GM21717 (cell line): ENCODE results near the gene RNF207.
A peak's percentile ranks its signal among the peaks of the same experiment; 100 is the strongest.

ENCODE experiments used
- ATAC-seq: cut with Tn5 transposase; IDR thresholded peaks from one replicate; pipeline ENCODE4 v1.9.1; 2021; ENCODE audit warnings: mild to moderate bottlenecking, moderate library complexity; ENCODE audit not compliant: unreplicated experiment

Gene RNF207

DNA sequence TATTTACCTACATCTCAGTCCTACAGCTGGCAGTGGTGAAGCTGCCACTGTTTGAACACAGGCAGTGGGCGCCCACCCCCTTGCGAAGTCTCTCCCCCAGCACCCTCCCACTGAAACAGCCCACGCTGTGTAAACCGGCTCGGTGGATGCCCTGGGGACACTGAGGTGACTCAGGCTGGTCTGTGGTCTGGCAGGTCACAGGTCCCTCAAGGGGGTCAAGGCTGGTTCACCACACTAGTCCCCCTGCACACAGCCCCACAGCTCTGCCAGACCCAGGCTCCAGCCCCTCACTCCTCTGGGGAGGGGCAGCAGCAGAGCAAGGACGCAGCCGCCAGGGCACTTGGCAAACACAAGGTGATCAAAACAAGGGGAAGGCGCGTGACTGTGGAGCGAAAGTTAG is 33.4 kb upstream of the RNF207 start:
- no peak for ATAC-seq

DNA sequence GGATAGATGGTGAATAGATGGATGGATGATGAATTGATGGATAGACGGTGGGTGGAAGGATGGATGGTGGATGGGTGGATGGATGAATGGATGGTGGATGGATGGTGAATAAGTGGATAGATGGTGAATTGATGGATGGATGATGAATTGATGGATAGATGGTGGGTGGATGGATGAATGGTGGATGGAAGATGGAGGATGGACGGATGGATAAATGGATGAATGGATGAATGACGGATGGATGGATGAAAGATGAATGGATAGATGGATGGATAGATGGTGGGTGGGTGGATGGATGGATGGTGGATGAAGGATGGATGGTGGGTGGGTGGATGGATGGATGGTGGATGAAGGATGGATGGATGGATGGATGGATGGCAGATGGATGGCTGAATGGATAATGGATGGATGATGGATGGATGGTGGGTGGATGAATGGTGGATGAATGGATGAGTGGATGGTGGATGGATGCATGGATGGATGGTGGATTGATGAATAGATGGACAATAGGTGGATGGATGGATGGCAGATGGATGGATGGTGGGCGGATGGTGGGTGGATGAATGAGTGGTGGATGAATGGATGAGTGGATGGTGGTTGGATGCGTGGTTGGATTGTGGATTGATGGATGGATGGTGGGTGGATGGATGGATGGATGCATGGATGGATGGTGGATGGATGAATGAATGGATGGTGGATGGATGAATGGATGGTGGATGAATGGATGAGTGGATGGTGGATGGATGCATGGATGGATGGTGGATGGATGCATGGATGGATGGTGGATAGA is 31.1 kb upstream of the RNF207 start:
- no peak for ATAC-seq

DNA sequence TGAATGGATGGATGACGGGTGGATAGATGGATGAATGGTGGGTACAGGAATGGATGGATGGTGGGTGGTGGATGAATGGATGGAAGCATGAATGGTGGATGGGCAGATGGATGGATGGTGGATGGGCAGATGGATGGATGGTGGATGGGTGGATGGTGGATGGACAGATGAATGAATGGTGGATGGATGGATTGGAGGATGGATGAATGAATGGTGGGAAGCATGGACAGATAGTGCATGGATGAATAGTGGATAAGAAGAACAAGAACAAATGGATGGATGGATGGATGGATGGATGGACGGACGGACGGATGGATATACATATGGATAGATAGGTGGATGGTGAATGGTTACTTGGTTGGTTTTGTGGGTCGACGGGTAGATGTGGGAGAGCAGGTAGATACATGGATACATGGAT is 30.5 kb upstream of the RNF207 start:
- ATAC-seq: no peak

DNA sequence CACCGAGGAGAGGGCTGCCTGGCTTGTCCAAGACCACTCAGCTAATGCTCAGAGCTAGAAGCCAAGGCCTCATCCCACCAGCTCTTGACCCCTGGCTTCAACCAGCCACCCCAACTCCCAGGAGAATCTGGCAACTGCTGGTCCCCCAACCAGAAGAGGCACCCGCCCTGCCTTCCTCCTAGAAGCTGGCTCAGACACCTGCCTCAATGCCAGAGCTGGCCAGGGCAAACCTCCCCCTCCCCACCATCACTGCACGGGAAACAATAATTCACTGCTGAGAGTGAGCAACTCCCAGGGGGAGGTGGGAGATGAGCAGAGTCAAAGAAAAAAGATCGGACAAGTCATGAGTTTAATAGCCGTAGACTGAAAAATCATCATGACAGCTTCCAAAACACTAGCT is 29.1 kb upstream of the RNF207 start:
- no peak for ATAC-seq

DNA sequence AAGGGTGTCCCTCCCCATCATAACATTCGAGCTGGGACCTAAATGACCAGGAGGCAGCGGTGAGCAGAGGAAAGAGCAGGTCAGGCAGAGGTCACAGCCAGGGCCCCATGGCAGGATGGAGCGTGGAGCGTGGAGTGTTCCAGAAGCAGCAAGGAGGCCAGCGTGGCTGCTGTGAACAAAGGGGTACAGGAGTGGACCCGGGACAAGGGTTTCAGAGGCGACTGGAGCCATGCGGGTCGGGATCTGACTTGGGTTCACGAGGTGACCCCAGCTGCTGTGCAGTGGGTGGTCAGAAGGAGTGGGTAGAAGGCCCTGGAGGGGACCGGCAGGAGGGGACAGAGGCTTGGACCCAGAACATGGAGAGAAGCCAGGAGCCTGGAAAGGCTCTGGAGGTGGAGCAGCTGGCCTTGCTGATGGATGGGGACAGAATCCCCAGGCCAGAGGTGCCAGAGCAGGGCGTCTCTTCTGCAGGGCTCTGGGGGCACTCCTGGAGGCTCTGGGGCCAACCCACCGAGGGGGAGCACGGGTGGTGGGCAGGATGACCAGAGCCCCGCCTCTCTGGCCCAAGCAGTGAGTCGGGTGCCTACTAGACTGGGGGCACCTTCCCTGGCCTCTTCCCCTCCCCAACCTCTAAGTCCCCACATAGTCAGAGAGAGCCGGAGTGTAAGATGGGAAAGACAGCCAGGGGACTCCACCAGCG is 28.1 kb upstream of the RNF207 start:
- no peak for ATAC-seq

DNA sequence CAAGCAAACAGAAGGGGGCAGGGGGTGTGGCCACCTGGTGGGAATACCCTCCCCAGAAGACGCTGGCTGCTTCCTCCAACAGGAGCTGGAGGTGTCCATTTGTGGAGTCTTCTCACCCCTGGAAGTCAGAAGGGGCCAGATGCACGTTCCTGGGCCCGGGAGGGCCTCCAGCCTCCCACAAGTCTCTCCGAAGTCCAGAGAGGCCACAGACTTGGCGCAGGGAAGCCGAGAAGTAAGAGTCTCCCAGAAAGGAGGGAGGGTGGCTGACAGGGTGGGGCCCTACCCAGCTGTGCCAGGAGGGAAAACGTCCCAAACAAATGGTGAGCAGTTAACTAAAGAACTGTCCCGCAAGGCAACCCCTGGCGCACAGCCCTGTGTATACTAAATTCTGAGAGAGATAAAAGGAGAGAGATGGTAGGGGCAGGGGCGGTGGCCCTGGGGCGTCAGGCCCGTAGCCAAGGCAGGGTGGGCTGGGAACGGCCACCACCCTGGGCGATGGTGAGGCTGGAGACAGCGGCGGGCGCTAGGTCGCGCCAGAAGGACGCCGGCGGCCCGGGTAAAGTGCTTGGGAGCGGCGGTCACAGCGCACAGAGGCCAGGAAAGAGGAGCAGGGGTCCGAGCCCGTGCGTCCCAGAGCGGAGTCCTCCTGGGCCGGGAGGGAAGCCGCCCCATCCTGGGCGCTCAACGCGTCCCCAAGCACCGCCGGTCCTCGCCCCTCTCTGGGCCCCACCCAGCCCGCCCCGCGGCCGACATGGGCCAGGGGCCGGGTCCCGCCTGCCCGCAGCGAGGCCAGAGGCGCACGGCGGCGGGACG is 27.0 kb upstream of the RNF207 start:
- ATAC-seq: no peak

DNA sequence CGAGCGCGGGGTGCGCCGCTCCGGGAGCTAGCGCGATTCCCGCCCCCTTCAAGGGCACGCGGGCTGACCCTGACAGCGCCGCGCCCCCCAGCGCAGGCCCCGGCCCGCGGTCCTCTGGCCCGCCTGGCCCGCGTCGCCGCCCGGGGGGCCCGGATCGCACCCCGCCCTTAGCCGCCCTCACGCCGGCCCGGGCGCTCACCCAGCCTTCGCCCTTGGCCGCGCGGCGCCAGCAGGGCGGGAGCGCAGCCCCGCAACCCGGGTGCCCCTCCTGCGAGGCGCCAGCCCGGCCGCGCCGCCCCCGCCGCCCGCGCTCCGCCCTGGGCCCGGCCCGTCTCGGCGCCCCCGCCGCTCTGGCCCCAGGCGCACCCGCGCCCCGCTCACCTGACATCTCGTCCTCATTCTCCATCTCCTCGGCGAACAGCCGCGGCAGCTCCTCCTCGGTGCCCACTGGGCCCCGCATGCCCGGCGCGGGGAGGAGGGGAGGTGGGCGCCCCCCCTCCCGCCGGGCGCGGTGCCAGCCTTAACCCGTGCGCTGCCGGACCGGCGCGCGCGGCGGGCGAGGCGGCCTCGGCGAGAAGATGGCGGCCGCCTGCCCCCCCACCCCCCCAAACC is 26.2 kb upstream of the RNF207 start:
- ATAC-seq: no peak

DNA sequence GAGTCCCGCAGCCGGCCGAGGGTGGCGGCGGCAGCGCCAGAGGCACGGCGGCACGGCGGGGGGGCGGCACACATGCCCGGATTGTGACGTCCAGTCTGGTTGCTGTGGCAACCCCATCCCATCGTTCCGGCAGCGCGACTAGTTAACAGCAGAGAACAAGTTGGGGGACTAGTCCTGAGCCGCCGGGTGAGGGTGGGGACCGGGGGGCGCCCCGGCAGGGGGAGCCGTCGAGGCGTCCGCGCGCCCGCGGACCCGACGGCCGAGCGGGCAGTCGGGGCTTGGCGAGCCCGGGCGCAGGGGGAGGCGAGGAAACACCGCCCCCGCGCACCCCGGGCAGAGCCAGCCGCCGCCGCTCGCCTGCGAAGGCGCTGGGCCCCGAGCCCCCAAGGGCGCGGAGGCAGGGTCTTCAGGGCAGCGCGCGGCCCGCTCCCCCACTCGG is 25.6 kb upstream of the RNF207 start, which contains the start of gene CHD5:
TSS of gene CHD5 (minus strand) at position 54 of the 439 bp plus-strand sequence. CDS start 298 bp downstream, outside the sequence.
- ATAC-seq: no peak

DNA sequence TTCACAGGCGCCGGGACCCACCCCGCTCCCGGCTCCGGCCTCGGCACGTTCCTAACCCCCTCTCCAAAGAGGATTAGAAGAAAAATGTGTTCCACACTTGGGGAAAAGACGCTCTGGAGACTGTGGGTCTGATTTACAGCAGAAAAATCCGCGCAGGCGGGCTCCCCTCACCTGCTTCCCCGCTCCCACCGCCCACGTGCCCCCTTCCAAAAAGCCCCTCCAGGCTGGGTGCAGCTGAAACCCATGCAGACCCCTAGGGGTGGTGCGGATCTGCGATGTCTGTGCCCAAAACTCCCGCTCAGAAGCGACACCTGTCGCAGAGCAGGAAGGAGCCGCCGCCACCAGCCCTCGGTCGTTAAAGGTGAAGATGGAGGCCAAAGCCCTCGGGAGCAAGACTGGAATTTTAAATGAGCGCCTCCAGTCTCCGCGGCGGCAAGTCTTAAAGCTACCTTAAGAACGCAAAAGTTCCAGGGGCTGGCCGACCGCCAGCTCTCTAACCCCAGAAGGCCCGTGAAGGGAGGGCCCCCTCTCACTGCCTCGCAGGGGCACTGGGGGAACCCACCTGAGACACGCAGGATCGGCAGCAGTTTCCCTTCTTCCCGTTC is 25.1 kb upstream of the RNF207 start:
- no peak for ATAC-seq

DNA sequence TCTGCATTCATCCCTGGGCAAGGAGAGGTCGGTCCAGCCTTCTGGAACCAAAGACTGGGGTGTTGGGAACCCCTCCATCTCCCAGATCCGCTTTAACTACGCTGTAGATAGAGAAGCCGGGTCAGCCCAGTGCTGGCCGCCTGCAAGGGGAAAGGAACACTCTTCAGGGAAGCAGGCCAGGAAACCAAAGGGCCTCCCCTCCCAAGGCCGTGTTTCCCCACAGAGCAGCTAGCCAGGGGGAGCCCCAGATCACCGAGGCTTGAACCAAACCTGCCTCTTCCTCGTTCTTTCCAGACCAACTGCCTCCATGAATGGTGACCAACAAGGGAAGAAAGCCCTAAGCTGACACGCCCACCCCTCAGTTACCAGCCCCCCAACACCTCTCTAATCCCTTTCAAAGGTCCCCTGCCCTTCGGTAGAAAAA is 24.6 kb upstream of the RNF207 start:
- no peak for ATAC-seq

DNA sequence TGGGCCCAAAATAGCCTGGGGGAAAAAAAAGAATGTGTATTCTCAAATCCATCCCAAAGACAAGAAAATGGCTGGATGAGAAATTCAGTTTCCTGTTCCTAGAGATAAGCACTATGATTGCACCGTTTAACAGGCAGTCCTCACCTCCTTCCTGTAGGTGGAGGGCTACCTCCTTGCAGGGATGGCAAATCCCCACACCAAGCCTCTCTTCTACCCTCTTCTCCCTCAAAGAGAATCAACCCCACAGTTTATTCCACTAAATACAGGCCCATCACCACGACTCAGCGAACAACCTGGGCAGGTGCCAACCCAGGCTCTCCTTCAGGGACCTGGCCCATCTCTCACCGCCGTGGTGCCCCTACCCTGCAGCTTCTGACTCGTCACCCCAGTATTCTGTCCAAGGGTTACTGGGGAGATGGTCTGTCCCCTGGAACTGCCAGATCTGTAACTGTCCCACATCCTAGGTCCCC is 22.4 kb upstream of the RNF207 start:
- ATAC-seq: no peak

DNA sequence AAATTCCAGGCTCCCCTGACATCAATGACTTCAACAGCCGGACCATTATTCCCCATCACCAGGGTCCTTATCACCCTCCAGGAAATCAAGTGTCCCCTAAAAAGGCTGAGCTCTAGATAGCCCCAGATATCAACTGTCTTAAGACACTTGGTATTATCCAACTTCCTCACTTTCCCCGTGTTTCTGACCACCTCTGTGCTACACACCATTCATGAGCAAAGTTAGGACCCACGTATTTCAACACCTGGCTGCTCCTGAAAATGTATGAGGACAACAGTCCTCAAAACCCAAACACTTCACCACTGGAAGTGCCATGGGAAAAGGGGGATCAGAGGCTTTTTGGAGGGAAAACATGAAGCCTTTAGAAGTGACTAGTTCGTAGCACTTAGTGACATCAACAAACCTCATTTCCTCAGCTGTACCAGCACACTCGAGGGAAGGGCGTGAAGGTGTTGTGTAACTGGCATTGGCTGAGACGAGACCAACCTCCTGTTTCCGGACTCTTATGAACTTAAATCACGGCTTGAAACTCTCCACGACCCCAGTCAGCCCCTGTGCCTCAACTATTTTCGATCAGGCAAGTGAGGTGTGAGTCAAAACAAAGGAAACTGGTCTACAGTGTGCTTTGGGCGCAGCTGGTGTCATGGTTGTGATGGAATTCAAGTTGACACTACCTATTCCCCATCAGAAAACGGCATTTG is 21.7 kb upstream of the RNF207 start:
- no peak for ATAC-seq

DNA sequence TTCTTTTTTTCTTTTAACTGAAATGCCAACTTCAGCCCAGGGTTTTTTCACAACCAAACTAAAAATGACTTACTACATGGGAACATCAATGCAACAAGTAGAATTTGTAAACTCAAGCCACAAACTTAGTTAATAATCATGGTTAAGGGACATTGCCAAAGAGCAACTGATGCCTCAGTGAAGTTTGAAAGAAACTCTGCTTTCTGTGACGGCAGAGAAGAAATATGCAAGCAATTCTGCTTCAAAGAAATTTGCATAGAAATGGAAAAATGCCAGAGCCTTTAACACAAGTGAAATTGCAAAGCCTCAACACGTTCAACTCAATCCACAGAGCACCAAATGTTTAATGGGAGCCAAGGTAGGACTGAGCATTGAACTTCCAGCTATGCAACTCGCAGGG is 20.8 kb upstream of the RNF207 start:
- no peak for ATAC-seq

DNA sequence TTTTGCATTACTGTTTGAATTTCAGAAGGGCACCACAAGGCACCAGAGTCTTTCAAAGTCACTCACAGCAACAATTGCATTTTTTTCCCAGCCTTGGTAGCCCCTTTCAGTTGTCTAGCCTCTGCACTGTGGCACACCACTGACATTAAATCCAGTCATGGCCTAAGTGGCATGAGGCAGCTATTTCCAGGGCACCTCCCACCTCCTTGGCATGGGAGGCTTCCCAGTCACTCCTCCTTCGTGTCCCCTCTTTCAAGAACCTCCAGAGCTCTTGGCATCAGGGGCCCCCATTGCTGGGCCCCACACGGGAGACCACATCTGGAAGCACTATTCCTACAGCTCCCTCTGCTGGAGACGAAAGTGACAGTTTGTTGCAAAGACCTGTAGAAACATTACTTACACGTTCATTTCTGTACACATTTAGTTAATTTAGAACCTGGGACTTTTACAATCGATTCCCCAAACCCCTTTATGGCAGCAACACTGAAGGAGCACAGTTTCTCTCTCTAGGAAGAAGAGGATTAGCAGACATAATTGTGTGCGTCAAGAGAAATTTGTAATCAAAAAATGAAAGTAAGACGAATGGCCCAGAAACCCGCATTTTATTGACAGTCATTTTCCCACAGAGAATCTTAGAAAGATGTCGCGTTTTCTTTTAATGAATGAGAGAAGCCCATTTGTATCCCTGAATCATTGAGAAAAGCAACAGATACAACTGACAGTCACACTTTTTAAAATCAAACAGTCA is 20.1 kb upstream of the RNF207 start:
- no peak for ATAC-seq

DNA sequence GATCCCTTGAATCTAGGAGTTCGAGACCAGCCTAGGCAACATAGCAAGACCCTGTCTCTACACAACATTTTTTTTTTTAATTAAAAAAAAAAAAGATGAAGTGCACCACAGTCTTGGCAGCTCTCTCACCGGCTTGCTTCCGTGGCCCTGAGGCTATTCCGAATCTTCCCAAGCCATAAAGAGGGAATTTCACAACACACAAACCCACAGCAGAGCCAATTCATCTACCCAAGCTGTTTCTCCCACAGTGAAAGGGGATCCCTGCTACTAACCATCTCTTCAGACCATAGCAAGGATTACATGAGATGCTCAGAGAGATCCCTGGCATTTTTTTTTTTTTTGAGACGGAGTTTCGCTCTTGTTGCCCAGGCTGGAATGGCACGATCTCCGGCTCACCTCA is 17.5 kb upstream of the RNF207 start:
- no peak for ATAC-seq

DNA sequence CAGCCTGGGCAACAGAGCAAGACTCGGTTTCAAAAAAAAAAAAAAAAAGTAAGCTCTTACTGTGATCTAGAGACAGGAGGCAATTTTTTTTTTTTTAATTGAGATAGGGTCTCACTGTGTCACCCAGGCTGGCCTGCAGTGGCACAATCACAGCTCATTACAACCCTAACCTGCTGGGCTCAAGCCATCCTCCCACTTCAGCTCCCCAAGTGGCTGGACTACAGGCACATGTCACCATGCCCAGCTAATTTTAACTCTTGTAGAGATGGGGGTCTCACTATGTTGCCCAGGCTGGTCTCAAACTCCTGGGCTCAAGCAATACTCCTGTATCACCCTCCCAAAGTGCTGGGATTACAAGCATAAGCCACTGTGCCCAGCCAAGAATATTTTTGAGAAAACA is 14.0 kb upstream of the RNF207 start:
- no peak for ATAC-seq

DNA sequence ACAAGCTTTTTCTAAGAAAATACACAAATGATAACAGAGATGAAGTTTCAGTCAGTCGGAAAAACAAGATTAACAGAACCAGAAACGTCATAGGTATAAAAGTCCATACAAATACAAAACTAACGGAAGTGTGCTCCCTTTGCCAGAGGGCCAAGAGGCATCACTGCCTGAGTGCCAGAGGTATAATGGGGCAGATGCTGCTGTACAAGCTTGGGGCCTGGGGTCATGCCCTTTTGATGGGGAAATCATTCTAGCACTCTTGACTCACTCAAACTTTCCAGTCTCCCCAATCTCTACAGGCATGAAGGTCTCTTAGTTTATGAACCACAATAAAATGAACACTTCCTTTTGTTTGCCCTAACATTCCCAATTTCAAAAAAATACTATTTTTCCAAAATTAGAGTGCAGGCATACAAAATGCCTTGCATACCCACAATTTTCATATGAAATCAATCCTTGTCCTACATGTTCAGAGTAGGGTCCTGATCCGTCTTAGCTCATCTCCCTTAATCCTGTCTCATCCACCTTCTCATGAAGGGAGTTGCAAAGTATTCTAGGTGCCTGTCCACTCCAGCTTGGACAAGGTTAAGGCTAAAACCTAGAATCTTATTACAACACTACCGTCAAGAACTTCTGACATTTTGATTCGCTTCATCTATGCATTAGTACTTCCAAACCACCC is 8.0 kb upstream of the RNF207 start:
- ATAC-seq: no peak

DNA sequence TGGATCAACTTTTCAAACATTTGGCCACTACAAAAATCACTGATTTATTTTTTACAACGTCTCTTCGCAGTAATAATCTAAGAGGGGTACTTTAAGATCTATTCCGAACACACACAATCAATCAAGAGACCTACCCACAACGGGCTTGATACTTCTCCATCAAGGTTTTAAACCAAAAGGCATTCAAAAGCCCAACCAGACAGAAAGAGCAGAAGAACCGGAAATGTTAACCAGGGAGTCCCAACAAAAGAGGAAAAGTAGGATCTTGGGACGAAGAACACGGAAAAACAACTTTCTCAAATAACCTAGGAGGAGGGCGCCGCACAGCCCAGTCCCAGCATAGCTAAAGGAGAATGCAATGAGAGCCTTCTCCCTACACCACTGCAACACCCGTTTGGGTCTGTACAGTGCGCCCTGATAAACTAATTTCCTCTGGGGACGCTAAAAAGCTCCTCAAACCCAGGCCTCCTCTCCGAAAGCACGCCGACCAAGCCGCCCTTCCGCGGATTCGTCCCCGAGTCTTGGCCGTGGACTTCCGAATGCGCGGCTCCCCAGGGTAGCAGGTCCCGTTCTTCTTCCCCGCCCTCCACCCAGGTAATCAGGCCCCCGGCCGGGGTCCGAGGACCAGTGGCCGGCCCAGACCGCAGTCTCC is 7.1 kb upstream of the RNF207 start:
- peak; percentile 21 for ATAC-seq
